ENCODE data around the gene PPM1H.

Gene PPM1H

DNA sequence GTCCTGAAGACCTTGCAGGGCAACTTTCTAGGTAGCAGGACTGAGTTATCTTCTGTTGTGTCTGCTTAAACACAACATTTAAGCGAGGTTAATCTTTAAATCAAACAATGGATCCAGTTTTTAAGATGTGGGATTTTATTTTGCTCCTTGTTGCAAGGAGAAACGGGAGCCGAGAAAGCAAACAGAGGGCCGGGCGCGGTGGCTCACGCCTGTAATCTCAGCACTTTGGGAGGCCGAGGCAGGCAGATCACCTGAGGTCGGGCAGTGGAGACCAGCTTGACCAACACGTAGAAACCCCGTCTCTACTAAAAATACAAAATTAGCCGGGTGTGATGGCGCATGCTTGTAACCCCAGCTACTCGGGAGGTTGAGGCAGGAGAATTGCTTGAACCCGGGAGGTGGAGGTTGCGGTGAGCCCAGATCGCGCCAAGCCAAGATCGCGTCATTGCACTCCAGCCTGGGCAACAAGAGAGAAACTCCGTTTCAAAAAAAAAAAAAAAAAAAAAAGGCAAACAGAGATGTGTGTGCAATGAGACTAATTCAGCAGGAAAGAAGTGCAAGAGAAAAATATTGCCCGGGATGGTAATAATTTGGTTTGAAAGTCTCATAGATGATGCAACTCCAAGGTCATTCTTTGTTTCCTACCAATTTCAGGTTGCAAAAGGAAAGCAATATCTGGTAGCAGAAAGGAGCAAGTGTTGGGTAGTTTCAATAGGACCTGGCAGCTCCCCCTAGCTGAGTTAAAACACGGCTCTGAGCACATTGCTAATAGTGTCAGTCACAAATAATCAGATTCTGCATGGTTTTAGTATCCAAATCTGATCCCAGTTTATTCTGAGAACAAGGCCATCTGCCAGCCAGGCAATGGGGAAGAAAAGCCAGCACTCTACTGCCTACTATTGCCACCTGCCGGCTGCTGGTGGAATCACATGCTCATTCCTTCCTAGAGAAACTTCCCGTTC is 141.4 kb downstream of the PPM1H start:
- H3K79me2 ChIP-seq (ENCODE audit: insufficient read depth, low read length), result no peaks in the 10 kb centered on the region
- no peaks in the 10 kb centered on the region for H3K27me3 ChIP-seq (ENCODE audit: insufficient read depth, low read length)
- H2AFZ ChIP-seq (ENCODE audit: low read length), result no peak overlapping the region
- no peak overlapping the region for H3K4me2 ChIP-seq (ENCODE audit: low read length)
- H3K4me3 ChIP-seq (ENCODE audit: low read depth, low read length, poor library complexity, severe bottlenecking), result no peak overlapping the region
- TF ChIP-seq, protein P1, sequence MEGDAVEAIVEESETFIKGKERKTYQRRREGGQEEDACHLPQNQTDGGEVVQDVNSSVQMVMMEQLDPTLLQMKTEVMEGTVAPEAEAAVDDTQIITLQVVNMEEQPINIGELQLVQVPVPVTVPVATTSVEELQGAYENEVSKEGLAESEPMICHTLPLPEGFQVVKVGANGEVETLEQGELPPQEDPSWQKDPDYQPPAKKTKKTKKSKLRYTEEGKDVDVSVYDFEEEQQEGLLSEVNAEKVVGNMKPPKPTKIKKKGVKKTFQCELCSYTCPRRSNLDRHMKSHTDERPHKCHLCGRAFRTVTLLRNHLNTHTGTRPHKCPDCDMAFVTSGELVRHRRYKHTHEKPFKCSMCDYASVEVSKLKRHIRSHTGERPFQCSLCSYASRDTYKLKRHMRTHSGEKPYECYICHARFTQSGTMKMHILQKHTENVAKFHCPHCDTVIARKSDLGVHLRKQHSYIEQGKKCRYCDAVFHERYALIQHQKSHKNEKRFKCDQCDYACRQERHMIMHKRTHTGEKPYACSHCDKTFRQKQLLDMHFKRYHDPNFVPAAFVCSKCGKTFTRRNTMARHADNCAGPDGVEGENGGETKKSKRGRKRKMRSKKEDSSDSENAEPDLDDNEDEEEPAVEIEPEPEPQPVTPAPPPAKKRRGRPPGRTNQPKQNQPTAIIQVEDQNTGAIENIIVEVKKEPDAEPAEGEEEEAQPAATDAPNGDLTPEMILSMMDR (IDR thresholded peaks at IDR 0.05; ENCODE audit: low read length), result peak; percentile 90
- TF ChIP-seq EZH2 (IDR thresholded peaks at IDR 0.05; ENCODE audit: borderline replicate concordance, low read length), result no peak
- no peaks in the 10 kb centered on the region for H3K9me3 ChIP-seq (ENCODE audit: low read length)
- H3F3A ChIP-seq (ENCODE audit: insufficient read depth, low read length), result no peaks in the 10 kb centered on the region
- H3K27ac ChIP-seq (ENCODE audit: low read depth, low read length, poor library complexity, severe bottlenecking), result no peak overlapping the region
- H3K4me1 ChIP-seq (ENCODE audit: insufficient read depth, low read length, severe bottlenecking), result no peaks in the 10 kb centered on the region
- no peak overlapping the region for H3K9ac ChIP-seq (ENCODE audit: low read length)
- H3K36me3 ChIP-seq (ENCODE audit: insufficient read depth, low read length), result no peaks in the 10 kb centered on the region
- H3K9me2 ChIP-seq (ENCODE audit: low read depth, low read length), result no peaks in the 10 kb centered on the region
- no peaks in the 10 kb centered on the region for H4K20me1 ChIP-seq (ENCODE audit: insufficient read depth, low read length)

DNA sequence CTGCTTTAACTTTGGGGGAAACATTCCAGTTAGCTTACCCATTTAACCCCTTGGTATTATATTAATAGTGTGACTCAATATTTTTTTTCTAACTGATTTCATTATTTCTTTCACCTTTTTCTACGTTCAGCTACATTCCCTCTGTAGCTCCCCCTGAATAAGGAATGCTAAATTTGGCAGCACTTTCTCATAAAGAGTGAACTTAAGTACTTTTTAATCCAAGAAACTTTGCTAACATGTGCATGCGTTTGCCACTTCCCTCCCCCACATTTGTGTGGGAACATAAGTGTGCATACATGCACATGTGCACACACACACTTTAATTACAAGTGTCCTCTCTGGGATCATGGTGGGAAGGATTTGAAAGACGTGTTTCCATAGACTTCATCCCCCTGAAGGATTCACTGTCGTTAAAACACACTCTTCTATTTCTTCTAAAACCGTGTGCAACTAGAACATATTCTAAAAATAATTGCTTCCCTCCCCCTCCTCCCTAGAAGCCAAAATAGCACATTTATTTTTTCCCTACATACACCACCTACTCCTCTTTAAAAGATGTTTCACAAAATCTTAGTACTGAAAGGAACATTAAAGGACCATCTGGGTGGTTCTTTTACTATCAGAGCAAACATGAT is 142.6 kb downstream of the PPM1H start:
- no peaks in the 10 kb centered on the region for H3K9me2 ChIP-seq (ENCODE audit: low read depth, low read length)
- no peaks in the 10 kb centered on the region for H3K27me3 ChIP-seq (ENCODE audit: insufficient read depth, low read length)
- no peaks in the 10 kb centered on the region for H3K9me3 ChIP-seq (ENCODE audit: low read length)
- TF ChIP-seq, protein P1 (IDR thresholded peaks at IDR 0.05; ENCODE audit: low read length), result no peak
- TF ChIP-seq EZH2 (IDR thresholded peaks at IDR 0.05; ENCODE audit: borderline replicate concordance, low read length), result no peak
- H3K4me1 ChIP-seq (ENCODE audit: insufficient read depth, low read length, severe bottlenecking), result no peaks in the 10 kb centered on the region
- H3F3A ChIP-seq (ENCODE audit: insufficient read depth, low read length), result no peaks in the 10 kb centered on the region
- no peak overlapping the region for H3K4me2 ChIP-seq (ENCODE audit: low read length)
- H3K9ac ChIP-seq (ENCODE audit: low read length), result no peak overlapping the region
- H2AFZ ChIP-seq (ENCODE audit: low read length), result no peak overlapping the region
- H4K20me1 ChIP-seq (ENCODE audit: insufficient read depth, low read length), result no peaks in the 10 kb centered on the region
- no peaks in the 10 kb centered on the region for H3K36me3 ChIP-seq (ENCODE audit: insufficient read depth, low read length)
- no peaks in the 10 kb centered on the region for H3K79me2 ChIP-seq (ENCODE audit: insufficient read depth, low read length)
- no peak overlapping the region for H3K27ac ChIP-seq (ENCODE audit: low read depth, low read length, poor library complexity, severe bottlenecking)
- H3K4me3 ChIP-seq (ENCODE audit: low read depth, low read length, poor library complexity, severe bottlenecking), result no peak overlapping the region

DNA sequence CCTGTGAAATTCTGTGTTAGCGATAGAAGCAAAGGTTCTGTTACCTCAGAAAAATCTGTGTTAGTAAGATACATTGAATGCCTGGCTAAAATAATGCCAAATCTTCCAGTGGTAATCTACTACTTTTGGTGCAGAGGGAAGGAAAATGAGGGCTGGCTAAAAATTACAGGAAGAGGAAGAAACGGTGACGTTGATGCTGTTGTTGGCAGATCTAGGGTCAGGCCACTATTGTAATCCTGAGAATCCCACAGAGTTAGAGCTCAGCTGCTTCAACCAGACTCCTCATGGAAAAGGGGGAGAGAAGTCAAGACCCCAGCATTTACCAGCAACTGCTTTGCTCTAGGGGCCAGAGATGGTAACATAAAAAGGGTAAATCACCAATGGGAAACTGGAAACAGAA is 145.1 kb downstream of the PPM1H start:
- Histone ChIP-seq H3K36me3 (ENCODE audit: insufficient read depth, low read length) (no peaks in the 10 kb centered on the region), H3K9me2 (ENCODE audit: low read depth, low read length) (no peaks in the 10 kb centered on the region), H3K27ac (ENCODE audit: low read depth, low read length, poor library complexity, severe bottlenecking) (no peak overlapping the region), H3K9me3 (ENCODE audit: low read length) (no peaks in the 10 kb centered on the region), H2AFZ (ENCODE audit: low read length) (no peak overlapping the region), H3K9ac (ENCODE audit: low read length) (no peak overlapping the region), H4K20me1 (ENCODE audit: insufficient read depth, low read length) (no peaks in the 10 kb centered on the region), H3K4me2 (ENCODE audit: low read length) (no peak overlapping the region), H3K4me1 (ENCODE audit: insufficient read depth, low read length, severe bottlenecking) (no peaks in the 10 kb centered on the region), H3K79me2 (ENCODE audit: insufficient read depth, low read length) (no peaks in the 10 kb centered on the region), H3K4me3 (ENCODE audit: low read depth, low read length, poor library complexity, severe bottlenecking) (no peak overlapping the region), H3F3A (ENCODE audit: insufficient read depth, low read length) (no peaks in the 10 kb centered on the region), H3K27me3 (ENCODE audit: insufficient read depth, low read length) (no peaks in the 10 kb centered on the region)
- TF ChIP-seq, protein P1 (IDR thresholded peaks at IDR 0.05; ENCODE audit: low read length), result no peak
- TF ChIP-seq EZH2 (IDR thresholded peaks at IDR 0.05; ENCODE audit: borderline replicate concordance, low read length), result no peak

Data from OCI-LY1 (cell line).